ENCODE data around the gene ARHGEF28.

DNA sequence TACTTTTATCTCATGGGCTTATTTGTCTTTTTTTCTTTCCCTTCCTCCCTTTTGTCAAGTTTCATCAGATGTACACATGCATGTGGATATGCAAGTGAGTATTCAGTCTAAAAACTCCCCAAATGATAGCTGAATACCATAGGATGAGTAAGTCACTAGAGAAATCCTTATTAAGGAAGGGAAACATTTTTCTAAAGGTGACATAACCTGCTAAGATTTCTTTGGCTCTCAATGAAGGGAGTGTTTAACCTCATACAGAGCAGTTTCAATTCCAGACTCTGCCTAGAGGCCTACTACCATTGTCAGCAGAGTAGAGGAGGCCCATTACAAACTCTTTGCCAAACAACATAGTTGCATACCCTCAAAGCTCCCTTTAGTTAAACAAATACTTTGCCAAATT is 192.4 kb downstream of the ARHGEF28 start:
- TF ChIP-seq EZH2phosphoT487 (IDR thresholded peaks at IDR 0.05; ENCODE audit: borderline replicate concordance, low read depth, low read length) = no peak
- TF ChIP-seq, protein P1, sequence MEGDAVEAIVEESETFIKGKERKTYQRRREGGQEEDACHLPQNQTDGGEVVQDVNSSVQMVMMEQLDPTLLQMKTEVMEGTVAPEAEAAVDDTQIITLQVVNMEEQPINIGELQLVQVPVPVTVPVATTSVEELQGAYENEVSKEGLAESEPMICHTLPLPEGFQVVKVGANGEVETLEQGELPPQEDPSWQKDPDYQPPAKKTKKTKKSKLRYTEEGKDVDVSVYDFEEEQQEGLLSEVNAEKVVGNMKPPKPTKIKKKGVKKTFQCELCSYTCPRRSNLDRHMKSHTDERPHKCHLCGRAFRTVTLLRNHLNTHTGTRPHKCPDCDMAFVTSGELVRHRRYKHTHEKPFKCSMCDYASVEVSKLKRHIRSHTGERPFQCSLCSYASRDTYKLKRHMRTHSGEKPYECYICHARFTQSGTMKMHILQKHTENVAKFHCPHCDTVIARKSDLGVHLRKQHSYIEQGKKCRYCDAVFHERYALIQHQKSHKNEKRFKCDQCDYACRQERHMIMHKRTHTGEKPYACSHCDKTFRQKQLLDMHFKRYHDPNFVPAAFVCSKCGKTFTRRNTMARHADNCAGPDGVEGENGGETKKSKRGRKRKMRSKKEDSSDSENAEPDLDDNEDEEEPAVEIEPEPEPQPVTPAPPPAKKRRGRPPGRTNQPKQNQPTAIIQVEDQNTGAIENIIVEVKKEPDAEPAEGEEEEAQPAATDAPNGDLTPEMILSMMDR (conservative IDR thresholded peaks at IDR 0.05; ENCODE audit: low read length) = no peak

Measured in OCI-LY7 (cell line).